H1 (cell line): ENCODE measurements around the gene CLCNKB. TPM values are rescaled to one million over a fixed set of nuclear protein-coding genes. Genes with fewer than 3 reads are reported as not detected.

Experiments
- CHD7 ChIP-seq: fragments of 300-600 bp; sonication (generic); IDR thresholded peaks from 2 replicates; pipeline ENCODE4 v1.7.1; 2012; ENCODE audit warnings: low read length, moderate library complexity, mild to moderate bottlenecking, inconsistent platforms; ENCODE audit not compliant: insufficient replicate concordance
- CTCF ChIP-seq, 3 experiments: IDR thresholded peaks; 1 replicate in 2 of 3; 2 replicates in 1 of 3; pipeline versions ENCODE4 v1.5.1 to v1.6.1; 2011; ENCODE audit warnings: low read length in 3 of 3, mild to moderate bottlenecking in 3 of 3, inconsistent platforms in 2 of 3, low read depth in 1 of 3, moderate library complexity in 1 of 3; ENCODE audit not compliant: insufficient read depth in 1 of 3; ENCODE audit errors: control extremely low read depth in 1 of 3
- GTF2F1 ChIP-seq: IDR thresholded peaks from 2 replicates; pipeline ENCODE4 v1.6.1; 2012; ENCODE audit warnings: low read depth, low read length, improper control_type of control experiment, borderline replicate concordance
- SIN3A ChIP-seq, 2 experiments: IDR thresholded peaks in 1 of 2; conservative IDR thresholded peaks in 1 of 2; 2 replicates each; pipeline ENCODE4 v1.6.1; 2011 to 2012; ENCODE audit warnings: low read length in 2 of 2, improper control_type of control experiment in 1 of 2, low read depth in 1 of 2, mild to moderate bottlenecking in 1 of 2
- polyA plus RNA-seq, 7 experiments: library from polyadenylated mRNA; depleted of rRNA in 3 of 7; stranded (reverse) in 5 of 7; unstranded in 2 of 7; fragments of >200 nt in 5 of 7; fragments of 200-250 nt in 2 of 7; gene quantifications; 1 replicate in 5 of 7; 2 replicates in 1 of 7; 4 replicates in 1 of 7; pipeline versions ENCODE4 v1.2.1 to v1.2.3, GENCODE V29; 2011 to 2013; ENCODE audit warnings: missing spikeins in 2 of 7, mixed read lengths in 2 of 7
- total RNA-seq: library from RNA; stranded (reverse); fragmentation: NEBNext Ultra II Directional; extraction: Animal tissue kit (Norgen Biotek cat#: 25700); gene quantifications from 2 replicates; pipeline ENCODE4 v1.2.1, GENCODE V29; 2021

CLCNKB gene
- total and polyA plus RNA-seq, 2 of the 8 experiments (the other 6 are each of a cell fraction or from before 2014, with no cell fraction given): 1.2 to 3.5 TPM

GRCh38 chr1:16082283-16083038 lies 38.9 kb downstream of the CLCNKB start (continued):
- TF ChIP-seq CTCF (IDR thresholded peaks at IDR 0.05; ENCODE audit: control extremely low read depth in 1 of 3, insufficient read depth in 1 of 3, low read depth in 1 of 3, low read length in 3 of 3) (peak; percentile 92 to 97 (median 94)), GTF2F1 (no peak), CHD7 (no peak), SIN3A (conservative IDR thresholded peaks at IDR 0.05 in 1 of 2, IDR thresholded peaks at IDR 0.05 in 1 of 2; ENCODE audit: low read depth in 1 of 2, low read length in 2 of 2) (peak in 1 of 2 experiments; percentile 49; a peak in 1 of 4 replicates)
